Naive B cell (primary cell): Measurements from ENCODE around the gene DHCR7. TPM values are rescaled to one million over a fixed set of nuclear protein-coding genes. Genes with fewer than 3 reads are reported as not detected.
A peak's percentile ranks its signal among the peaks of the same experiment; 100 is the strongest.

Source experiments
- ATAC-seq, 2 donors: fragments of 150-1000 bp; cut with Tn5 transposase; 2 replicates each; pipeline ENCODE4 v1.10.0; 2021; ENCODE audit warnings: low read depth in 2 of 2, mild to moderate bottlenecking in 2 of 2, moderate library complexity in 2 of 2
- DNase-seq: peaks from one replicate; pipeline ENCODE4 v3.0.0; 2022
- H3K27ac Mint-ChIP-seq, 6 donors: one replicate each; pipeline ENCODE4 v1.8.0; 2020 to 2022; ENCODE audit warnings: mild to moderate bottlenecking in 6 of 6, mixed read lengths in 6 of 6, moderate library complexity in 5 of 6, inconsistent platforms in 2 of 6
- H3K27me3 Mint-ChIP-seq, 3 donors: one replicate each; pipeline ENCODE4 v1.8.0; 2021 to 2022; ENCODE audit warnings: mixed read lengths in 3 of 3, mild to moderate bottlenecking in 1 of 3
- H3K36me3 Mint-ChIP-seq, 2 donors: one replicate each; pipeline ENCODE4 v1.8.0; 2020 to 2022; ENCODE audit warnings: mixed read lengths in 2 of 2, inconsistent platforms in 1 of 2, mild to moderate bottlenecking in 1 of 2
- H3K4me1 Mint-ChIP-seq, 3 donors: one replicate each; pipeline ENCODE4 v1.8.0; 2020 to 2022; ENCODE audit warnings: mixed read lengths in 3 of 3, inconsistent platforms in 1 of 3, mild to moderate bottlenecking in 1 of 3, moderate library complexity in 1 of 3
- H3K4me3 Mint-ChIP-seq, 8 donors: one replicate each; pipeline ENCODE4 v1.8.0; 2020 to 2022; ENCODE audit warnings: mild to moderate bottlenecking in 8 of 8, mixed read lengths in 8 of 8, moderate library complexity in 8 of 8, inconsistent platforms in 2 of 8
- H3K9me3 Mint-ChIP-seq, 7 donors: one replicate each; pipeline ENCODE4 v1.8.0; 2020 to 2022; ENCODE audit warnings: mixed read lengths in 7 of 7, mild to moderate bottlenecking in 5 of 7, inconsistent platforms in 2 of 7, moderate library complexity in 1 of 7
- polyA plus RNA-seq, 6 donors: library from polyadenylated mRNA; unstranded; fragments of 300-500 nt; fragmentation: Illumina TruSeq; gene quantifications; one replicate each; pipeline ENCODE4 v1.2.3, GENCODE V29; 2021; ENCODE audit warnings: low read depth in 6 of 6

The DHCR7 gene
- 10 to 100 TPM; 10.2 to 19.0 (median 15.3) TPM for polyA plus RNA-seq

- peaks cover 27 to 44% (median 36%) of the 10 kb centered on the region in 3 donors for H3K4me1 Mint-ChIP-seq
- H3K27me3 Mint-ChIP-seq: no peaks in the 10 kb centered on the region
- H3K27ac Mint-ChIP-seq: peak within 1 kb of the TSS; percentile 83 to 95 (median 88)
- DNase-seq: peak; percentile 93
- H3K9me3 Mint-ChIP-seq: peaks cover 0 to 10% (median 5%) of the 10 kb centered on the region in 7 donors
- peaks cover 8 to 20% of the 10 kb centered on the region in 2 donors for H3K36me3 Mint-ChIP-seq
- peak; percentile 82 to 85 for ATAC-seq
- H3K4me3 Mint-ChIP-seq: peak within 1 kb of the TSS; percentile 81 to 95 (median 90)
Observed at GRCh38 chr11:71448257-71449171, at the start of gene DHCR7. DHCR7 (minus strand) TSS chr11:71448393; CDS start chr11:71444952, 3,441 bp downstream.

- H3K36me3 Mint-ChIP-seq: peaks cover 51 to 62% of the 10 kb centered on the region in 2 donors
- H3K4me3 Mint-ChIP-seq: no peak overlapping the region
- ATAC-seq (no peak), DNase-seq (no peak)
- H3K9me3 Mint-ChIP-seq: no peaks in the 10 kb centered on the region
- H3K27ac Mint-ChIP-seq: peak overlapping the region in 2 of 6 donors; percentile 56 to 65
- no peaks in the 10 kb centered on the region for H3K27me3 Mint-ChIP-seq
- H3K4me1 Mint-ChIP-seq: peaks cover 0 to 8% (median 3%) of the 10 kb centered on the region in 3 donors
Observed at GRCh38 chr11:71496421-71496820, 48.2 kb upstream of the DHCR7 start.

- Mint-ChIP-seq H3K36me3 (peaks cover 51 to 68% of the 10 kb centered on the region in 2 donors), H3K27me3 (no peaks in the 10 kb centered on the region), H3K27ac (peak overlapping the region in 2 of 6 donors; percentile 58 to 64), H3K4me3 (peak overlapping the region in 1 of 8 donors; percentile 12), H3K9me3 (no peaks in the 10 kb centered on the region), H3K4me1 (peaks cover 0 to 8% (median 3%) of the 10 kb centered on the region in 3 donors)
- no peak for ATAC-seq
- DNase-seq: no peak
Observed at GRCh38 chr11:71495286-71496230, 47.4 kb upstream of the DHCR7 start.

- ATAC-seq (no peak), DNase-seq (no peak)
- Mint-ChIP-seq H3K27me3 (no peaks in the 10 kb centered on the region), H3K4me3 (no peak overlapping the region), H3K9me3 (no peaks in the 10 kb centered on the region), H3K36me3 (peaks cover 37 to 78% of the 10 kb centered on the region in 2 donors), H3K27ac (no peak overlapping the region), H3K4me1 (peaks cover 3 to 11% (median 4%) of the 10 kb centered on the region in 3 donors)
Observed at GRCh38 chr11:71491940-71492339, 43.7 kb upstream of the DHCR7 start.

GRCh38 chr11:71491531-71491930, 43.3 kb upstream of the DHCR7 start:
- Mint-ChIP-seq H3K4me3 (no peak overlapping the region), H3K4me1 (peaks cover 3 to 9% (median 5%) of the 10 kb centered on the region in 3 donors), H3K36me3 (peaks cover 35 to 78% of the 10 kb centered on the region in 2 donors), H3K9me3 (no peaks in the 10 kb centered on the region), H3K27ac (peak overlapping the region in 1 of 6 donors; percentile 30), H3K27me3 (no peaks in the 10 kb centered on the region)
- ATAC-seq: no peak
- DNase-seq: no peak

- no peak for DNase-seq
- Mint-ChIP-seq H3K4me3 (peak overlapping the region in 1 of 8 donors; percentile 84), H3K9me3 (no peaks in the 10 kb centered on the region), H3K4me1 (peaks cover 3 to 14% (median 11%) of the 10 kb centered on the region in 3 donors), H3K36me3 (peaks cover 40 to 81% of the 10 kb centered on the region in 2 donors), H3K27me3 (no peaks in the 10 kb centered on the region), H3K27ac (peak overlapping the region in 1 of 6 donors; percentile 76)
- ATAC-seq: no peak
Observed at GRCh38 chr11:71490731-71491390, 42.7 kb upstream of the DHCR7 start.

- no peak for ATAC-seq
- no peak overlapping the region for H3K4me3 Mint-ChIP-seq
- H3K9me3 Mint-ChIP-seq: no peaks in the 10 kb centered on the region
- no peaks in the 10 kb centered on the region for H3K27me3 Mint-ChIP-seq
- H3K36me3 Mint-ChIP-seq: peaks cover 40 to 82% of the 10 kb centered on the region in 2 donors
- DNase-seq: no peak
- H3K27ac Mint-ChIP-seq: peak overlapping the region in 1 of 6 donors; percentile 69
- H3K4me1 Mint-ChIP-seq: peaks cover 3 to 16% (median 12%) of the 10 kb centered on the region in 3 donors
Observed at GRCh38 chr11:71490044-71490730, 42.0 kb upstream of the DHCR7 start.

- Mint-ChIP-seq H3K4me1 (peaks cover 3 to 19% (median 12%) of the 10 kb centered on the region in 3 donors), H3K9me3 (no peaks in the 10 kb centered on the region), H3K4me3 (no peak overlapping the region), H3K27me3 (no peaks in the 10 kb centered on the region), H3K36me3 (peaks cover 36 to 82% of the 10 kb centered on the region in 2 donors), H3K27ac (no peak overlapping the region)
- no peak for DNase-seq
- no peak for ATAC-seq
Observed at GRCh38 chr11:71489311-71490043, 41.3 kb upstream of the DHCR7 start.

- peak overlapping the region in 2 of 6 donors; percentile 69 to 84 for H3K27ac Mint-ChIP-seq
- no peaks in the 10 kb centered on the region for H3K9me3 Mint-ChIP-seq
- H3K36me3 Mint-ChIP-seq: peaks cover 34 to 83% of the 10 kb centered on the region in 2 donors
- no peaks in the 10 kb centered on the region for H3K27me3 Mint-ChIP-seq
- no peak overlapping the region for H3K4me3 Mint-ChIP-seq
- peaks cover 0 to 23% (median 12%) of the 10 kb centered on the region in 3 donors for H3K4me1 Mint-ChIP-seq
- ATAC-seq: no peak
- DNase-seq: no peak
Observed at GRCh38 chr11:71488681-71489270, 40.6 kb upstream of the DHCR7 start.

GRCh38 chr11:71486320-71486719, 38.1 kb upstream of the DHCR7 start:
- H3K36me3 Mint-ChIP-seq: peaks cover 33 to 78% of the 10 kb centered on the region in 2 donors
- H3K27me3 Mint-ChIP-seq: no peaks in the 10 kb centered on the region
- H3K4me1 Mint-ChIP-seq: peaks cover 0 to 20% (median 12%) of the 10 kb centered on the region in 3 donors
- ATAC-seq (no peak), DNase-seq (no peak)
- H3K9me3 Mint-ChIP-seq: no peaks in the 10 kb centered on the region
- H3K4me3 Mint-ChIP-seq: no peak overlapping the region
- H3K27ac Mint-ChIP-seq: no peak overlapping the region

- DNase-seq: no peak
- Mint-ChIP-seq H3K27me3 (no peaks in the 10 kb centered on the region), H3K27ac (peak overlapping the region in 1 of 6 donors; percentile 3), H3K9me3 (no peaks in the 10 kb centered on the region), H3K36me3 (peaks cover 33 to 69% of the 10 kb centered on the region in 2 donors), H3K4me3 (no peak overlapping the region), H3K4me1 (peaks cover 0 to 20% (median 12%) of the 10 kb centered on the region in 3 donors)
- ATAC-seq: no peak
Observed at GRCh38 chr11:71485466-71485865, 37.3 kb upstream of the DHCR7 start.
